ENCODE results near the gene EDEM2. TPM values are rescaled to one million over a fixed set of nuclear protein-coding genes. Genes with fewer than 3 reads are reported as not detected.

The EDEM2 gene
- total RNA-seq, 1 donor from 2014 or later = 33.4 TPM

- FAIRE-seq (no peak), DNase-seq (ENCODE audit: low read depth) (peak; percentile 85)
- H3K27ac ChIP-seq (ENCODE audit: low read depth, low read length) = peak overlapping the region; percentile 4
- Mint-ChIP-seq H3K36me3 (ENCODE audit: low read depth, unreplicated experiment) (peaks cover 38% of the 10 kb centered on the region), H3K27ac (ENCODE audit: unreplicated experiment) (no peak overlapping the region), H3K9me3 (ENCODE audit: unreplicated experiment) (peaks cover 2% of the 10 kb centered on the region), H3K4me1 (ENCODE audit: low read depth, unreplicated experiment) (peaks cover 8% of the 10 kb centered on the region), H3K4me3 (ENCODE audit: unreplicated experiment) (no peak overlapping the region), H3K27me3 (ENCODE audit: low read depth, unreplicated experiment) (no peaks in the 10 kb centered on the region)
- H3K9ac ChIP-seq (ENCODE audit: low read length) = no peak overlapping the region
- TF ChIP-seq, protein P1, sequence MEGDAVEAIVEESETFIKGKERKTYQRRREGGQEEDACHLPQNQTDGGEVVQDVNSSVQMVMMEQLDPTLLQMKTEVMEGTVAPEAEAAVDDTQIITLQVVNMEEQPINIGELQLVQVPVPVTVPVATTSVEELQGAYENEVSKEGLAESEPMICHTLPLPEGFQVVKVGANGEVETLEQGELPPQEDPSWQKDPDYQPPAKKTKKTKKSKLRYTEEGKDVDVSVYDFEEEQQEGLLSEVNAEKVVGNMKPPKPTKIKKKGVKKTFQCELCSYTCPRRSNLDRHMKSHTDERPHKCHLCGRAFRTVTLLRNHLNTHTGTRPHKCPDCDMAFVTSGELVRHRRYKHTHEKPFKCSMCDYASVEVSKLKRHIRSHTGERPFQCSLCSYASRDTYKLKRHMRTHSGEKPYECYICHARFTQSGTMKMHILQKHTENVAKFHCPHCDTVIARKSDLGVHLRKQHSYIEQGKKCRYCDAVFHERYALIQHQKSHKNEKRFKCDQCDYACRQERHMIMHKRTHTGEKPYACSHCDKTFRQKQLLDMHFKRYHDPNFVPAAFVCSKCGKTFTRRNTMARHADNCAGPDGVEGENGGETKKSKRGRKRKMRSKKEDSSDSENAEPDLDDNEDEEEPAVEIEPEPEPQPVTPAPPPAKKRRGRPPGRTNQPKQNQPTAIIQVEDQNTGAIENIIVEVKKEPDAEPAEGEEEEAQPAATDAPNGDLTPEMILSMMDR (IDR thresholded peaks at IDR 0.05; ENCODE audit: insufficient read depth, low read depth, low read length) = no peak
- no peak for TF ChIP-seq EZH2 (IDR thresholded peaks at IDR 0.05; ENCODE audit: insufficient read depth, low read length)
- H3K36me3 ChIP-seq (ENCODE audit: insufficient read depth, low read length) = peaks cover 24% of the 10 kb centered on the region
- H4K20me1 ChIP-seq (ENCODE audit: insufficient read depth, low read length) = no peaks in the 10 kb centered on the region
- H2AFZ ChIP-seq (ENCODE audit: low read depth, low read length) = no peak overlapping the region
- no peaks in the 10 kb centered on the region for H3K27me3 ChIP-seq (ENCODE audit: insufficient read depth, low read length)
- H3K9me3 ChIP-seq (ENCODE audit: insufficient read depth, low read depth, low read length) = no peaks in the 10 kb centered on the region
- H3K79me2 ChIP-seq (ENCODE audit: insufficient read depth, low read length) = no peaks in the 10 kb centered on the region
- H3K4me1 ChIP-seq (ENCODE audit: insufficient read depth, low read length) = peaks cover 20% of the 10 kb centered on the region
- H3K4me3 ChIP-seq (ENCODE audit: insufficient read depth, low read depth, low read length) = no peak overlapping the region
- H3K4me2 ChIP-seq (ENCODE audit: low read length) = peak overlapping the region; percentile 16
Measured at GRCh38 chr20:35120012-35120701, 27.0 kb downstream of the EDEM2 start.

- no peak overlapping the region for H2AFZ ChIP-seq (ENCODE audit: low read depth, low read length)
- no peaks in the 10 kb centered on the region for H3K27me3 ChIP-seq (ENCODE audit: insufficient read depth, low read length)
- no peaks in the 10 kb centered on the region for H3K27me3 Mint-ChIP-seq (ENCODE audit: low read depth, unreplicated experiment)
- H3K4me2 ChIP-seq (ENCODE audit: low read length) = no peak overlapping the region
- H3K36me3 Mint-ChIP-seq (ENCODE audit: low read depth, unreplicated experiment) = peaks cover 32% of the 10 kb centered on the region
- peaks cover 20% of the 10 kb centered on the region for H3K4me1 ChIP-seq (ENCODE audit: insufficient read depth, low read length)
- peaks cover 8% of the 10 kb centered on the region for H3K4me1 Mint-ChIP-seq (ENCODE audit: low read depth, unreplicated experiment)
- no peak overlapping the region for H3K27ac ChIP-seq (ENCODE audit: low read depth, low read length)
- H4K20me1 ChIP-seq (ENCODE audit: insufficient read depth, low read length) = no peaks in the 10 kb centered on the region
- no peak for TF ChIP-seq EZH2 (IDR thresholded peaks at IDR 0.05; ENCODE audit: insufficient read depth, low read length)
- TF ChIP-seq, protein P1 (IDR thresholded peaks at IDR 0.05; ENCODE audit: insufficient read depth, low read depth, low read length) = no peak
- no peak overlapping the region for H3K4me3 Mint-ChIP-seq (ENCODE audit: unreplicated experiment)
- no peaks in the 10 kb centered on the region for H3K9me3 ChIP-seq (ENCODE audit: insufficient read depth, low read depth, low read length)
- no peak for DNase-seq (ENCODE audit: low read depth)
- H3K9me3 Mint-ChIP-seq (ENCODE audit: unreplicated experiment) = peaks cover 2% of the 10 kb centered on the region
- H3K27ac Mint-ChIP-seq (ENCODE audit: unreplicated experiment) = no peak overlapping the region
- no peak overlapping the region for H3K4me3 ChIP-seq (ENCODE audit: insufficient read depth, low read depth, low read length)
- H3K9ac ChIP-seq (ENCODE audit: low read length) = no peak overlapping the region
- peaks cover 20% of the 10 kb centered on the region for H3K36me3 ChIP-seq (ENCODE audit: insufficient read depth, low read length)
- H3K79me2 ChIP-seq (ENCODE audit: insufficient read depth, low read length) = no peaks in the 10 kb centered on the region
- FAIRE-seq = no peak
Measured at GRCh38 chr20:35117629-35118028, 29.5 kb downstream of the EDEM2 start.

DNA sequence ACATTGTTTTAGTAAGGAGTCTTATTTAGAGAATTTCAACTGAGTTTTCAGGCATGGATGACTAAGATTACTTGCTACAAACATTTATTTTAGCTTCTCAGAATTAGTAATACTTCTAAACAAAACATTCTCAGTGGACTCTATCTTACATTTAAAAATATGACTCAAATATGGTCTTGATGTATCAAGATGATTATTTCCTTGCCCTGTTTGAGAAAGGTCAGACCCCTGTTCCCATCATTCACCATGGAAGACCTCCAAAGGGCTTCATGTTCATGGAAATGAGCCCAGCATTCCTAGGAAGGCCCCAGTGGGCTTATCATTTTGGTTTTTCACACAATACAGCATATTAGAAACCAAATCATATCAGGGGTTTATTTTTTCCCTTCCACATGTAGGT is 29.9 kb downstream of the EDEM2 start:
- Histone ChIP-seq H3K79me2 (ENCODE audit: insufficient read depth, low read length) (no peaks in the 10 kb centered on the region), H4K20me1 (ENCODE audit: insufficient read depth, low read length) (no peaks in the 10 kb centered on the region), H3K36me3 (ENCODE audit: insufficient read depth, low read length) (peaks cover 18% of the 10 kb centered on the region), H2AFZ (ENCODE audit: low read depth, low read length) (no peak overlapping the region), H3K4me1 (ENCODE audit: insufficient read depth, low read length) (peaks cover 20% of the 10 kb centered on the region), H3K9me3 (ENCODE audit: insufficient read depth, low read depth, low read length) (no peaks in the 10 kb centered on the region), H3K4me3 (ENCODE audit: insufficient read depth, low read depth, low read length) (no peak overlapping the region), H3K27ac (ENCODE audit: low read depth, low read length) (no peak overlapping the region), H3K4me2 (ENCODE audit: low read length) (no peak overlapping the region), H3K9ac (ENCODE audit: low read length) (no peak overlapping the region), H3K27me3 (ENCODE audit: insufficient read depth, low read length) (no peaks in the 10 kb centered on the region)
- H3K9me3 Mint-ChIP-seq (ENCODE audit: unreplicated experiment) = peaks cover 2% of the 10 kb centered on the region
- H3K4me3 Mint-ChIP-seq (ENCODE audit: unreplicated experiment) = no peak overlapping the region
- no peak overlapping the region for H3K27ac Mint-ChIP-seq (ENCODE audit: unreplicated experiment)
- FAIRE-seq (no peak), DNase-seq (ENCODE audit: low read depth) (peak; percentile 21)
- H3K27me3 Mint-ChIP-seq (ENCODE audit: low read depth, unreplicated experiment) = no peaks in the 10 kb centered on the region
- H3K4me1 Mint-ChIP-seq (ENCODE audit: low read depth, unreplicated experiment) = peaks cover 8% of the 10 kb centered on the region
- TF ChIP-seq, protein P1 (IDR thresholded peaks at IDR 0.05; ENCODE audit: insufficient read depth, low read depth, low read length) = no peak
- TF ChIP-seq EZH2 (IDR thresholded peaks at IDR 0.05; ENCODE audit: insufficient read depth, low read length) = no peak
- H3K36me3 Mint-ChIP-seq (ENCODE audit: low read depth, unreplicated experiment) = peaks cover 30% of the 10 kb centered on the region
